GM23338 (cell line): ENCODE data around the gene ITGB5.

Experiments used
- EZH2 ChIP-seq: fragments of 200-600 bp; sonication (generic); IDR thresholded peaks from one replicate; pipeline ENCODE4 v1.8.0; 2017; ENCODE audit warnings: antibody characterized with exemption, mild to moderate bottlenecking, low read depth; ENCODE audit not compliant: unreplicated experiment
- POLR2AphosphoS5 ChIP-seq: IDR thresholded peaks from 2 replicates; pipeline ENCODE4 v1.6.1; 2016; ENCODE audit warnings: antibody characterized with exemption, low read depth
- TF ChIP-seq, protein P1 (sequence below), 2 experiments: fragments of 200-600 bp in 1 of 2; sonication (generic) in 1 of 2; conservative IDR thresholded peaks; 2 replicates each; pipeline versions ENCODE4 v1.5.1 to v1.6.1; 2016 to 2017; ENCODE audit warnings: antibody characterized with exemption in 2 of 2, low read depth in 2 of 2, mild to moderate bottlenecking in 2 of 2, moderate library complexity in 1 of 2
- TF ChIP-seq, protein P2 (sequence below): IDR thresholded peaks from one replicate; pipeline ENCODE4 v1.6.1; 2018; ENCODE audit warnings: antibody characterized with exemption; ENCODE audit not compliant: unreplicated experiment

GRCh38 chr3:124745756-124746155, 141.4 kb downstream of the ITGB5 start:
- TF ChIP-seq POLR2AphosphoS5, result no peak
- TF ChIP-seq, protein P1, sequence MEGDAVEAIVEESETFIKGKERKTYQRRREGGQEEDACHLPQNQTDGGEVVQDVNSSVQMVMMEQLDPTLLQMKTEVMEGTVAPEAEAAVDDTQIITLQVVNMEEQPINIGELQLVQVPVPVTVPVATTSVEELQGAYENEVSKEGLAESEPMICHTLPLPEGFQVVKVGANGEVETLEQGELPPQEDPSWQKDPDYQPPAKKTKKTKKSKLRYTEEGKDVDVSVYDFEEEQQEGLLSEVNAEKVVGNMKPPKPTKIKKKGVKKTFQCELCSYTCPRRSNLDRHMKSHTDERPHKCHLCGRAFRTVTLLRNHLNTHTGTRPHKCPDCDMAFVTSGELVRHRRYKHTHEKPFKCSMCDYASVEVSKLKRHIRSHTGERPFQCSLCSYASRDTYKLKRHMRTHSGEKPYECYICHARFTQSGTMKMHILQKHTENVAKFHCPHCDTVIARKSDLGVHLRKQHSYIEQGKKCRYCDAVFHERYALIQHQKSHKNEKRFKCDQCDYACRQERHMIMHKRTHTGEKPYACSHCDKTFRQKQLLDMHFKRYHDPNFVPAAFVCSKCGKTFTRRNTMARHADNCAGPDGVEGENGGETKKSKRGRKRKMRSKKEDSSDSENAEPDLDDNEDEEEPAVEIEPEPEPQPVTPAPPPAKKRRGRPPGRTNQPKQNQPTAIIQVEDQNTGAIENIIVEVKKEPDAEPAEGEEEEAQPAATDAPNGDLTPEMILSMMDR (conservative IDR thresholded peaks at IDR 0.05; ENCODE audit: low read depth in 2 of 2), result no peak
- TF ChIP-seq EZH2, result no peak
- TF ChIP-seq, protein P2, sequence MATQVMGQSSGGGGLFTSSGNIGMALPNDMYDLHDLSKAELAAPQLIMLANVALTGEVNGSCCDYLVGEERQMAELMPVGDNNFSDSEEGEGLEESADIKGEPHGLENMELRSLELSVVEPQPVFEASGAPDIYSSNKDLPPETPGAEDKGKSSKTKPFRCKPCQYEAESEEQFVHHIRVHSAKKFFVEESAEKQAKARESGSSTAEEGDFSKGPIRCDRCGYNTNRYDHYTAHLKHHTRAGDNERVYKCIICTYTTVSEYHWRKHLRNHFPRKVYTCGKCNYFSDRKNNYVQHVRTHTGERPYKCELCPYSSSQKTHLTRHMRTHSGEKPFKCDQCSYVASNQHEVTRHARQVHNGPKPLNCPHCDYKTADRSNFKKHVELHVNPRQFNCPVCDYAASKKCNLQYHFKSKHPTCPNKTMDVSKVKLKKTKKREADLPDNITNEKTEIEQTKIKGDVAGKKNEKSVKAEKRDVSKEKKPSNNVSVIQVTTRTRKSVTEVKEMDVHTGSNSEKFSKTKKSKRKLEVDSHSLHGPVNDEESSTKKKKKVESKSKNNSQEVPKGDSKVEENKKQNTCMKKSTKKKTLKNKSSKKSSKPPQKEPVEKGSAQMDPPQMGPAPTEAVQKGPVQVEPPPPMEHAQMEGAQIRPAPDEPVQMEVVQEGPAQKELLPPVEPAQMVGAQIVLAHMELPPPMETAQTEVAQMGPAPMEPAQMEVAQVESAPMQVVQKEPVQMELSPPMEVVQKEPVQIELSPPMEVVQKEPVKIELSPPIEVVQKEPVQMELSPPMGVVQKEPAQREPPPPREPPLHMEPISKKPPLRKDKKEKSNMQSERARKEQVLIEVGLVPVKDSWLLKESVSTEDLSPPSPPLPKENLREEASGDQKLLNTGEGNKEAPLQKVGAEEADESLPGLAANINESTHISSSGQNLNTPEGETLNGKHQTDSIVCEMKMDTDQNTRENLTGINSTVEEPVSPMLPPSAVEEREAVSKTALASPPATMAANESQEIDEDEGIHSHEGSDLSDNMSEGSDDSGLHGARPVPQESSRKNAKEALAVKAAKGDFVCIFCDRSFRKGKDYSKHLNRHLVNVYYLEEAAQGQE, result no peak
